GM19372 (cell line): ENCODE measurements around the gene PARVB.

Experiments used
- ATAC-seq: cut with Tn5 transposase; IDR thresholded peaks from one replicate; pipeline ENCODE4 v1.9.1; 2021; ENCODE audit warnings: mild to moderate bottlenecking, low read depth, moderate library complexity; ENCODE audit not compliant: unreplicated experiment

Gene PARVB

DNA sequence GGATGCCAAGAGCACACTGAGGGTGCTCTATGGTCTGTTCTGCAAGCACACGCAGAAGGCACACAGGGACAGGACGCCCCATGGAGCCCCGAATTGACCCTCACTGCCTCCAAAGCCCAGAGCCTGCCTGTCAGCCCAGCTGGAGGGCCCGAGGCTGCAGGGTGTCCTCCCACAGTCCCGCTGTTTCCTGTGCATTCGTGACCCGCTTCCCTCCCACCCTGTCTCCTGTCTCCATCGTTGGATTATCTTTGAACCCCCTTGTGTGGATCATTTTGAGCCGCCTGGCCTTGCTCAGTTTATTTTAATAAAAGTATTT is 182.2 kb downstream of the PARVB start:
- no peak for ATAC-seq

- ATAC-seq, result no peak
Measured at GRCh38 chr22:44206696-44207095, 182.6 kb downstream of the PARVB start.

DNA sequence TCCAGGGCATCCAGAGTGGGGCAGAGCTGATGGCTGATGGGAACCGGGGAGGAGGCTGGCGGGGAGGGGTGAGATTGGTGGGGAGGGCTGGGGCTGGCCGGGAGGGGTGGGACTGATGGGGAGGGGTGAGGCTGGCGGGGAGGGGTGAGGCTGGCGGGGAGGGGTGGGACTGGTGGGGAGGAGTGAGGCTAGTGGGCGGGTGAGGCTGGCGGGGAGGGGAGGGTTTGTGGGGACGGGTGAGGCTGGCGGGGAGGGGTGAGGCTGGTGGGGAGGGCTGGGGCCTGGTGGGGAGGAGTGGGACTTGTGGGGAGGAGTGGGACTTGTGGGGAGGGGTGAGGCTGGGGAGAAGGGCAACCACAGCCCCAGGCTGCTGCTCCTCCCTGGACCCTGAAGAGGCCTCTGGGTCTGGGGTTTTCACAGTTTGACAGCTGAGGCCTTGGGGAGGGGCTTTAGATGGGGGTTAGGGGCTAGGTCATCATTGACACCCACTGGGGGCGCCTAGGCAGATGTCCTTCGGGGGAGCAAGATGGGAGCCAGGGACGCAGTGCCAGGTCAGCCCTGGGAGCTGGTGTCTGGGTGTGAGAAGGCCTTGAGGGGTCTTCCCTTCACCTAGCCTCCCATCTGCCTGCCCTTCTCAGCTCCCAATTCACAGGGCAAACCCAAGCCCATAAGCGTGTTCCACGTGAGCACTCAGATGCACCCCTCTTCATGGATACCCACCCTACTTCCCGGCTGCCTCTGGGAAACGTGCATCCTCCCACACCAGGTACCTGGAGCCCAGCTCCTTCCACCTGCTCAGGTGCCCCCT is 183.3 kb downstream of the PARVB start:
- no peak for ATAC-seq

DNA sequence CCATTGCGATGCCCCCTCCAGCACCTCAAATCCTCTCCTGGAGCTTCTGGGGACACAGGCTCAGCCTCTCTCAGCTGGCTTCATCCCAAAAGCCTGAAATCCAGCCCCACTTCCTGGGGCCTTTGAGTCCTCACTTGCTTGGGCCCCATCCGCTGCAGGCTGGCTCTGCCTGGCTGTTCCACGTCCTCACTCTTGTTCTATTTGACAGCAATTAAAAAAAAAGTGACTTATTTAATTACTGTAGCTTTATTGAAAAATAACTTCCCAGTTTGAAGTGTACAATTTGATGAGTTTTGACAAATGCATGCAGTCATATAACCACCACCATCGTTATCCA is 183.8 kb downstream of the PARVB start:
- ATAC-seq, result no peak

- ATAC-seq, result no peak
Measured at GRCh38 chr22:44209343-44209742, 185.2 kb downstream of the PARVB start.

GRCh38 chr22:44210722-44211121 is 186.6 kb downstream of the PARVB start:
- ATAC-seq, result no peak

DNA sequence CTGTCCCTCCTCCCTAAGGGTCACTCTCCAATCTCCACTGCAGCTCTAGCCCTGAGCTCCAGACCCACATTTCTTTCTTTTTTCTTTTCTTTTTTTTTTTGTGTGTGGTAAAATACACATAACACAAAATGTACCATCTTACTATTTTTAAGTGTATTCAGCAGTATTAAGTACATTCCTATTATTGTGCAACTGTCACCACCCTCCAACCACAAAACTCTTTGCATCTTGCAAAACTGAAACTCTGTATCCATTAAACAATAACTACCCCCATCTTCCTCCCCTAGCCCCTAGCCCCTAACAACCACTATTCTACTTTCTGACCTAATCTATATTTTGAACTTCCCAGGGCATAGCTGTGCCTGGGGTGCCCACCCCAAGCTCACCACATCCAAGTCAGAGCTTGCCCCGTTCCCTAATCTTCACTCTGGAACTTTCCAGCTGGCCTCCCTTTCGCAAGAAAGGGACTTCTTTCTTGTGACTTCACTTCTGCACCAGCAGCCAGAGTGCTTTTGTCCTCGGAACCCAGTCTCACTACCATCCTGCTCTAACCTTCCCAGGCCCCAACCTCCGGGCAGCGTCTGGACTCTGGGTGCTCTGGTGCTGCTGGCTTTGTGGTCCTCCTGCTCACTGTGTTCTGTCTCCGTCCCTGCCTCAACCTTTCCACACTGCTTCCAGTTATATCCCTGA is 187.3 kb downstream of the PARVB start:
- no peak for ATAC-seq

DNA sequence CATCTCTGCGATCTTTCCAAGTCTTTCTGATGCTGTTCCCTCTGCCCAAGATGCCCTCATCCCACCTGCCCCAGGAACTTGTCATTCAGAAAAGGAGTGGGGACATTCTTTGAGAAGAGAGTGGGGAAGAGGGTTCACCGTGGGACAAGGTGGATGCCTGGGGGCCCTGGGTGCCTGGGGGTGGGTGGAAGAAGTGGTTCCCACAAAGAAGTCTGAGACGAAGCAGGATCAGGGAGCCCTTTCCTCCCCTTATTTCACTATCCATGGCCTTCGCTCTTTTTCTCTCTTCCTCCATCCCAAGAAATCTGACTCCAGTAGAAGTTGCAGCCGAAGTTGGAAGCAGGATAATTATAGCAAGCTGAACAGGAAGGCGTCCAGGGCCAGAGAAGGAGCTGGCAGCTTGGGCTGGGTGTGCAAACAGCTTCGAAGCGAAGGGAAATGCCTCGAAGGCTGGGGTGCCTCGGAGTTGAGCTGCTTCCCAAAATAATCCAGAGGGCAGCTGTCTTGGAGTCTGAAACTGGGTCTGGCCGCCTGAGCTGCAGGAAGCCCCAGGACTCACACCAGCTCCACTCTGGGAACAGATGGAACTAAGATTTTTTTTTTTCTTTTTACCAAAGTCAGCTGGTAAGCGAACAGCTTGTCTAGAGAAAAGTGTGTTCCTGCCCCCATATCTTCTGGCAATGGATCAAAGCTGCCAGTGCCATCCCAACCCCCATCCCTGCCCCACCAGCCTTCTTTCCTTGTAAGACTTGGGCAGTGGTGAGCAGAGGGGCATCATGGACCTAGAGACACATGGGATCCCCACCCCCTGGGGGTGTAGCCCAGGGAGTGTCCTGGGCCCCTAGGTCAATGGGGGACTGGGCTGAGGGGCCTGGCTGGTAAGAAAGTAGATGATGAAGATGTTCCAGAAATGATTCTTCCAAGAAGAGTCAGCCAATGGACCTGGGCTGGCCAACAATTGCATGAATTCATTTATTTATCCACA is 188.1 kb downstream of the PARVB start:
- ATAC-seq, result no peak

DNA sequence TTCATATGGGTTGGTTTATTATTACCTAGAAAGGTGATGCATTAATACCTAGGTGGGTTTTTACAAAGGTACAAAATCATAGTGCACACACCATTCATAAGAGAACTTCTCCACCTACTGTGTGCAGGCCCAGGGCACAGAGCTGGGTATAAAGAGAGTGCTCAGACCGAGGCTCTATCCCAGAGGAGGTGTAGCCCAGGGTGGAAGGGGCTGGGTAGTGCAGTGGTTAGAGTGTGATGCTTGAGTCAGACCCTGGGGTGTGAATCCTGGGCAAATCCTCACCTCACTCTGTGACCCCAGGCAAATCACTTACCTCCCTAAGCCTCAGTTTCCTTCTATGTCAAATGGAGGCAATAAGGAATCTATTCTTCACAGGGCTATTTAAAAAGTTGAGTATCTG is 188.8 kb downstream of the PARVB start:
- no peak for ATAC-seq

- ATAC-seq, result no peak
Measured at GRCh38 chr22:44213489-44214043, 189.5 kb downstream of the PARVB start.

- no peak for ATAC-seq
Measured at GRCh38 chr22:44214187-44214586, 190.1 kb downstream of the PARVB start.

DNA sequence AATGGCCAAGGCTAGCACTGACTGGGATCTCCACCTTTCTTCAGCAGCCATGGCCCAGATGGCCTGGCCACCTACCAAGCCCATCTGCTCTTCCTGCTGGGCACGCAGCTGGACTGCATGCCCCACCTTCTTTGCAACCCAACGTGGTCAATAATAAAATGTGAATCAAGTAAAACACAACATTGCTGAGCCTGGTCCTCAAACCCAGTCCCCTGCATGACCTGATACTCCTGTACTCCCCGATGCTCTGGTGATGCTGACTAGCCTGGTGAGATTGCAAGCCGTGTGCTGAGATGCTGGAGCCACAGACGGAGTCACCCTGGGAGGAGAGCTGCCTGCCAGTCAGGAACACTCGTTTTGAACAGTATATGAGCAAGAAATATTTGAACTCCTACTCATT is 190.7 kb downstream of the PARVB start:
- ATAC-seq, result no peak

GRCh38 chr22:44215287-44215686 is 191.2 kb downstream of the PARVB start:
- no peak for ATAC-seq

- no peak for ATAC-seq
Measured at GRCh38 chr22:44217346-44217745, 193.2 kb downstream of the PARVB start.

- no peak for ATAC-seq
Measured at GRCh38 chr22:44218071-44218470, 194.0 kb downstream of the PARVB start.

- ATAC-seq, result no peak
Measured at GRCh38 chr22:44219101-44219870, 195.2 kb downstream of the PARVB start.

DNA sequence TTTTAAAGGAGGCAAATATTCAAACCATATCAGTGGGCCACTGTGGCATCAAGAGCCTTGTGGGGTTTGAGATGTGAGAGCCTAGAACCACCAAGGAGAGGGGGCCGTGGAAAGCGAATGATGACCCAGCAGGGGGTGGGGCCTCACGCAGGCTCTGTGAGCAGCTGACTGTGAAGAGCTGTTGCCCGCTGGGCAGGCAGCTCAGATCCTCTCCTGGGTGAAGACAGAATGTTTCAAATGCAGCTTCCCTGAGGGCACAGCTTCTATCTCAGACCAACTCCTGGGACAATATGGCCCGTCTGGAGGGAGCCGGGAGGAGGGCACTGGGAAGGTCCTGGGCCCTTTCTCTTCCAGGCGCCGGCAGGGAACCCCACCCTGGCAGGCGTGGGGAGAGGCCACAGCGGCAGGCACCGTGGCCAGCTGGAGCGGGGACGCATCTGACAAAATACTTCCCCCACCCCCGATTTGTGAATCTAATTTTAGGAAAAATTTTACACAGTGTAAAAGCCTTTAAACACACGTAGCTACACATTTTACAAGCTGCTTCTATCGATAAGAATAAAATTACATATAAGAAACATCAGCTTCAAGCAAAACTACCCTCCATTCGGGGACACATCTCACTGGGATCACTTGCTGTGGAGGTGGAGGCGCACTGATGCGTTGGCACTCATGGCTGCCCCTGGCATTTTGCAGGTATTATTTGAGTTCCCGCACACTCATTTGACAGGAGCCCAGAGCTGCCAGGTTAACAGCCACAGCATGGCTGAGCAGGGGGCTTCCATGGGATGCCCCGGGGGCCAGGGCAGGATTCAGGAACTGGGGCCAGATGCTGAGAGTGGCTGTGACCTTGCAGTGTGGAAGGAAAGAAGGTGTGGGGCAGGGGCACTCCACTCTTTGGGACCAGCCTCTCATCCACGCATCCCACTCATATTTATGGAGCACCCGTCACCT is 196.9 kb downstream of the PARVB start:
- no peak for ATAC-seq

- no peak for ATAC-seq
Measured at GRCh38 chr22:44221710-44222475, 197.8 kb downstream of the PARVB start.
